ENCODE data around the gene DDX51. TPM values are rescaled to one million over a fixed set of nuclear protein-coding genes. Genes with fewer than 3 reads are reported as not detected.

The DDX51 gene
- total RNA-seq, 1 experiment from 2014 or later: 38.1 TPM

- no peaks in the 10 kb centered on the region for H3K27me3 ChIP-seq (ENCODE audit: insufficient read depth, low read length)
- H3K4me2 ChIP-seq (ENCODE audit: low read length): peak overlapping the region; percentile 84
- H3K9me2 ChIP-seq (ENCODE audit: insufficient read depth): no peaks in the 10 kb centered on the region
- no peak for DNase-seq (ENCODE audit: low read depth, low spot score)
- intact Hi-C loops (cut with micrococcal nuclease): no loop called here
- peaks cover 12 to 18% of the 10 kb centered on the region in 2 experiments; a peak in 3 of 4 replicates for H3K4me1 ChIP-seq (ENCODE audit: control insufficient read depth in 1 of 2, insufficient read depth in 2 of 2, low read length in 2 of 2)
- H3K27ac ChIP-seq (ENCODE audit: low read depth, low read length): peak overlapping the region; percentile 67; the same call in 1 of the 2 replicates
- H3K4me3 ChIP-seq (replicated peaks in 1 of 2; ENCODE audit: low read depth in 1 of 2, low read length in 2 of 2): peak overlapping the region; percentile 94 to 95
- CTCF ChIA-PET: no interaction called here
- BruUV-seq (replicated peaks): TSS peak; percentile 72
- no peak overlapping the region for H2AFZ ChIP-seq (ENCODE audit: low read depth, low read length, poor library complexity, severe bottlenecking)
- RAD21 ChIA-PET (ENCODE audit: low non-redundant PET in 1 of 2, low total read pairs in 2 of 2, uncharacterized antibody in 2 of 2, unreplicated experiment in 2 of 2): no interaction called here
- TF ChIP-seq JUND (IDR thresholded peaks at IDR 0.05) (no peak), MAX (IDR thresholded peaks at IDR 0.05) (no peak)
- POLR2A ChIA-PET: no interaction called here
- no peaks in the 10 kb centered on the region for H3K9me3 ChIP-seq (ENCODE audit: control insufficient read depth in 1 of 2, insufficient read depth in 1 of 2, low read depth in 1 of 2, low read length in 2 of 2)
- peaks cover 64% of the 10 kb centered on the region for H3K79me2 ChIP-seq (ENCODE audit: insufficient read depth, low read length)
- H3K36me3 ChIP-seq (ENCODE audit: control insufficient read depth in 1 of 2, insufficient read depth in 2 of 2, low read length in 2 of 2): peaks cover 18 to 43% of the 10 kb centered on the region in 2 experiments; a peak in 3 of 4 replicates
- peak overlapping the region; percentile 95 for H3K9ac ChIP-seq (ENCODE audit: low read length)
- ATAC-seq: peak; percentile 23
- no peaks in the 10 kb centered on the region for H4K20me1 ChIP-seq (ENCODE audit: insufficient read depth)
These were observed 670 bp upstream of the DDX51 start for GRCh38 chr12:132144810-132145168.

- TSS peak; percentile 58 for BruUV-seq (replicated peaks)
- intact Hi-C loops (cut with micrococcal nuclease): no loop called here
These were observed 615 bp downstream of the DDX51 start for GRCh38 chr12:132143336-132144071.

More at GRCh38 chr12:132143336-132144071, 615 bp downstream of the DDX51 start:
- peak overlapping the region; percentile 84 for H3K4me2 ChIP-seq (ENCODE audit: low read length)
- no peak for TF ChIP-seq ZBTB33 (IDR thresholded peaks at IDR 0.05; ENCODE audit: extremely low read depth, insufficient replicate concordance, low read length)
- ChIA-PET CTCF (no interaction called here), RAD21 (ENCODE audit: low non-redundant PET in 1 of 2, low total read pairs in 2 of 2, uncharacterized antibody in 2 of 2, unreplicated experiment in 2 of 2) (no interaction called here), POLR2A (no interaction called here)
- ATAC-seq (peak; percentile 35), DNase-seq (ENCODE audit: low read depth, low spot score) (no peak)
- peaks cover 26 to 47% of the 10 kb centered on the region in 2 experiments; a peak in 3 of 4 replicates for H3K36me3 ChIP-seq (ENCODE audit: control insufficient read depth in 1 of 2, insufficient read depth in 2 of 2, low read length in 2 of 2)
- peak overlapping the region; percentile 94 to 95 for H3K4me3 ChIP-seq (replicated peaks in 1 of 2; ENCODE audit: low read depth in 1 of 2, low read length in 2 of 2)
- H3K9ac ChIP-seq (ENCODE audit: low read length): peak overlapping the region; percentile 95
- no peaks in the 10 kb centered on the region for H4K20me1 ChIP-seq (ENCODE audit: insufficient read depth)
- no peak overlapping the region for H2AFZ ChIP-seq (ENCODE audit: low read depth, low read length, poor library complexity, severe bottlenecking)
- H3K79me2 ChIP-seq (ENCODE audit: insufficient read depth, low read length): peaks cover 64% of the 10 kb centered on the region
- peak overlapping the region; percentile 67; the same call in 1 of the 2 replicates for H3K27ac ChIP-seq (ENCODE audit: low read depth, low read length)
- no peaks in the 10 kb centered on the region for H3K27me3 ChIP-seq (ENCODE audit: insufficient read depth, low read length)
- H3K4me1 ChIP-seq (ENCODE audit: control insufficient read depth in 1 of 2, insufficient read depth in 2 of 2, low read length in 2 of 2): peaks cover 12 to 18% of the 10 kb centered on the region in 2 experiments; a peak in 3 of 4 replicates
- no peaks in the 10 kb centered on the region for H3K9me3 ChIP-seq (ENCODE audit: control insufficient read depth in 1 of 2, insufficient read depth in 1 of 2, low read depth in 1 of 2, low read length in 2 of 2)
- no peaks in the 10 kb centered on the region for H3K9me2 ChIP-seq (ENCODE audit: insufficient read depth)

Measured in HCT116 (cell line).